ENCODE measurements around the gene PAM.

DNA sequence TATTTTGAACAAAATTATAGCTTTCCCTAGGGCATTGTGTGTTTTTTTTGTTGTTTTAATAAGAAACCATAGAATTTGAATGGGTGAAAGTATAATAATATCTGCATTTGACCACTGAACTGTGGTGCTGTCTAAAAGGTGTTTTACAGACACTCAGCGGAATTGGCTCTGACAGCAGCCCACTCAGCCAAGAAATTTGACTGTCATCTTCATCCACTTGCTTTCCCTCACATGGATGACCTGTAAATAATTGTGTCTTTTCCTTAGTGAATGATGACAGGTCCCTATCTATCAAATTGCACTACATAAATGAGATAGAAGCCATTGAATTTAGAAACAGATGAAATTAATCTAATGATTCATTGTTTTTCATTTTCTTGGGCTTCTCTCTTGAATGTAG is 150.0 kb downstream of the PAM start:
- TF ChIP-seq, protein P1, sequence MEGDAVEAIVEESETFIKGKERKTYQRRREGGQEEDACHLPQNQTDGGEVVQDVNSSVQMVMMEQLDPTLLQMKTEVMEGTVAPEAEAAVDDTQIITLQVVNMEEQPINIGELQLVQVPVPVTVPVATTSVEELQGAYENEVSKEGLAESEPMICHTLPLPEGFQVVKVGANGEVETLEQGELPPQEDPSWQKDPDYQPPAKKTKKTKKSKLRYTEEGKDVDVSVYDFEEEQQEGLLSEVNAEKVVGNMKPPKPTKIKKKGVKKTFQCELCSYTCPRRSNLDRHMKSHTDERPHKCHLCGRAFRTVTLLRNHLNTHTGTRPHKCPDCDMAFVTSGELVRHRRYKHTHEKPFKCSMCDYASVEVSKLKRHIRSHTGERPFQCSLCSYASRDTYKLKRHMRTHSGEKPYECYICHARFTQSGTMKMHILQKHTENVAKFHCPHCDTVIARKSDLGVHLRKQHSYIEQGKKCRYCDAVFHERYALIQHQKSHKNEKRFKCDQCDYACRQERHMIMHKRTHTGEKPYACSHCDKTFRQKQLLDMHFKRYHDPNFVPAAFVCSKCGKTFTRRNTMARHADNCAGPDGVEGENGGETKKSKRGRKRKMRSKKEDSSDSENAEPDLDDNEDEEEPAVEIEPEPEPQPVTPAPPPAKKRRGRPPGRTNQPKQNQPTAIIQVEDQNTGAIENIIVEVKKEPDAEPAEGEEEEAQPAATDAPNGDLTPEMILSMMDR (IDR thresholded peaks at IDR 0.05; ENCODE audit: low read depth, low read length, missing input control) = no peak
- TF ChIP-seq JUND (IDR thresholded peaks at IDR 0.05) = no peak
- TF ChIP-seq, protein P2, sequence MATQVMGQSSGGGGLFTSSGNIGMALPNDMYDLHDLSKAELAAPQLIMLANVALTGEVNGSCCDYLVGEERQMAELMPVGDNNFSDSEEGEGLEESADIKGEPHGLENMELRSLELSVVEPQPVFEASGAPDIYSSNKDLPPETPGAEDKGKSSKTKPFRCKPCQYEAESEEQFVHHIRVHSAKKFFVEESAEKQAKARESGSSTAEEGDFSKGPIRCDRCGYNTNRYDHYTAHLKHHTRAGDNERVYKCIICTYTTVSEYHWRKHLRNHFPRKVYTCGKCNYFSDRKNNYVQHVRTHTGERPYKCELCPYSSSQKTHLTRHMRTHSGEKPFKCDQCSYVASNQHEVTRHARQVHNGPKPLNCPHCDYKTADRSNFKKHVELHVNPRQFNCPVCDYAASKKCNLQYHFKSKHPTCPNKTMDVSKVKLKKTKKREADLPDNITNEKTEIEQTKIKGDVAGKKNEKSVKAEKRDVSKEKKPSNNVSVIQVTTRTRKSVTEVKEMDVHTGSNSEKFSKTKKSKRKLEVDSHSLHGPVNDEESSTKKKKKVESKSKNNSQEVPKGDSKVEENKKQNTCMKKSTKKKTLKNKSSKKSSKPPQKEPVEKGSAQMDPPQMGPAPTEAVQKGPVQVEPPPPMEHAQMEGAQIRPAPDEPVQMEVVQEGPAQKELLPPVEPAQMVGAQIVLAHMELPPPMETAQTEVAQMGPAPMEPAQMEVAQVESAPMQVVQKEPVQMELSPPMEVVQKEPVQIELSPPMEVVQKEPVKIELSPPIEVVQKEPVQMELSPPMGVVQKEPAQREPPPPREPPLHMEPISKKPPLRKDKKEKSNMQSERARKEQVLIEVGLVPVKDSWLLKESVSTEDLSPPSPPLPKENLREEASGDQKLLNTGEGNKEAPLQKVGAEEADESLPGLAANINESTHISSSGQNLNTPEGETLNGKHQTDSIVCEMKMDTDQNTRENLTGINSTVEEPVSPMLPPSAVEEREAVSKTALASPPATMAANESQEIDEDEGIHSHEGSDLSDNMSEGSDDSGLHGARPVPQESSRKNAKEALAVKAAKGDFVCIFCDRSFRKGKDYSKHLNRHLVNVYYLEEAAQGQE (IDR thresholded peaks at IDR 0.05) = no peak
- TF ChIP-seq, protein P3, sequence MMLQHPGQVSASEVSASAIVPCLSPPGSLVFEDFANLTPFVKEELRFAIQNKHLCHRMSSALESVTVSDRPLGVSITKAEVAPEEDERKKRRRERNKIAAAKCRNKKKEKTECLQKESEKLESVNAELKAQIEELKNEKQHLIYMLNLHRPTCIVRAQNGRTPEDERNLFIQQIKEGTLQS (IDR thresholded peaks at IDR 0.05) = no peak
- TF ChIP-seq, protein P4, sequence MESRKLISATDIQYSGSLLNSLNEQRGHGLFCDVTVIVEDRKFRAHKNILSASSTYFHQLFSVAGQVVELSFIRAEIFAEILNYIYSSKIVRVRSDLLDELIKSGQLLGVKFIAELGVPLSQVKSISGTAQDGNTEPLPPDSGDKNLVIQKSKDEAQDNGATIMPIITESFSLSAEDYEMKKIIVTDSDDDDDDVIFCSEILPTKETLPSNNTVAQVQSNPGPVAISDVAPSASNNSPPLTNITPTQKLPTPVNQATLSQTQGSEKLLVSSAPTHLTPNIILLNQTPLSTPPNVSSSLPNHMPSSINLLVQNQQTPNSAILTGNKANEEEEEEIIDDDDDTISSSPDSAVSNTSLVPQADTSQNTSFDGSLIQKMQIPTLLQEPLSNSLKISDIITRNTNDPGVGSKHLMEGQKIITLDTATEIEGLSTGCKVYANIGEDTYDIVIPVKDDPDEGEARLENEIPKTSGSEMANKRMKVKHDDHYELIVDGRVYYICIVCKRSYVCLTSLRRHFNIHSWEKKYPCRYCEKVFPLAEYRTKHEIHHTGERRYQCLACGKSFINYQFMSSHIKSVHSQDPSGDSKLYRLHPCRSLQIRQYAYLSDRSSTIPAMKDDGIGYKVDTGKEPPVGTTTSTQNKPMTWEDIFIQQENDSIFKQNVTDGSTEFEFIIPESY (IDR thresholded peaks at IDR 0.05) = no peak
- TF ChIP-seq RXRA (IDR thresholded peaks at IDR 0.05) = no peak
- TF ChIP-seq GABPA (IDR thresholded peaks at IDR 0.05 in 1 of 2, conservative IDR thresholded peaks at IDR 0.05 in 1 of 2) = no peak
- no peak for TF ChIP-seq SP1 (IDR thresholded peaks at IDR 0.05)
- no peak for TF ChIP-seq FOXA1 (IDR thresholded peaks at IDR 0.05)
- TF ChIP-seq TAF1 (conservative IDR thresholded peaks at IDR 0.05) = no peak
- TF ChIP-seq YY1 (IDR thresholded peaks at IDR 0.05) = no peak
